ENCODE measurements around the gene TNRC18. TPM values are rescaled to one million over a fixed set of nuclear protein-coding genes. Genes with fewer than 3 reads are reported as not detected.

Gene TNRC18
- polyA plus RNA-seq, 1 of the 3 experiments (the other 2 are of a cell fraction): 34.4 TPM

GRCh38 chr7:5315761-5316160 is 107.9 kb downstream of the TNRC18 start:
- H3K9ac ChIP-seq: no peak overlapping the region
- no peak overlapping the region for H3K4me2 ChIP-seq
- POLR2A ChIA-PET: interaction anchor here (0.5 kb wide), 1 partner anchor 149 kb away, joined by 3 read pairs; no protein-coding TSS in a partner anchor
- H3K36me3 ChIP-seq (replicated peaks in 1 of 2; ENCODE audit: control insufficient read depth in 1 of 2, insufficient read depth in 2 of 2, low read length in 1 of 2): peaks cover 42 to 74% of the 10 kb centered on the region in 2 experiments
- no peak for DNase-seq
- H2AFZ ChIP-seq (ENCODE audit: low read depth): no peak overlapping the region
- no peaks in the 10 kb centered on the region for H3K27me3 ChIP-seq (ENCODE audit: insufficient read depth)
- H4K20me1 ChIP-seq (ENCODE audit: insufficient read depth): no peaks in the 10 kb centered on the region; the same call in 1 of the 2 replicates
- no peak overlapping the region for H3K27ac ChIP-seq (ENCODE audit: low read depth in 2 of 2, low read length in 1 of 2)
- no peak overlapping the region for H3K4me3 ChIP-seq (ENCODE audit: low read depth in 2 of 2, low read length in 1 of 2)
- TF ChIP-seq JUND (IDR thresholded peaks at IDR 0.05) (no peak), TCF12 (IDR thresholded peaks at IDR 0.05) (no peak), RAD21 (IDR thresholded peaks at IDR 0.05; ENCODE audit: low read length) (no peak), FOXM1 (IDR thresholded peaks at IDR 0.05; ENCODE audit: low read depth) (no peak), MXI1 (IDR thresholded peaks at IDR 0.05; ENCODE audit: low read depth, low read length) (no peak), EP300 (IDR thresholded peaks at IDR 0.05; ENCODE audit: borderline replicate concordance in 1 of 2, low read depth in 1 of 2, low read length in 1 of 2) (no peak), RFX5 (IDR thresholded peaks at IDR 0.05; ENCODE audit: low read length) (no peak), NFIC (IDR thresholded peaks at IDR 0.05; ENCODE audit: borderline replicate concordance) (no peak), NRF1 (IDR thresholded peaks at IDR 0.05; ENCODE audit: low read depth, low read length) (no peak), GATA2 (CRISPR knock-in tag; IDR thresholded peaks at IDR 0.05) (no peak), RCOR1 (IDR thresholded peaks at IDR 0.05; ENCODE audit: low read length) (no peak), MEF2A (IDR thresholded peaks at IDR 0.05; ENCODE audit: borderline replicate concordance, low read depth) (no peak), TAF1 (IDR thresholded peaks at IDR 0.05; ENCODE audit: borderline replicate concordance, low read depth, low read length) (no peak), CTCF (IDR thresholded peaks at IDR 0.05) (no peak), USF1 (IDR thresholded peaks at IDR 0.05; ENCODE audit: borderline replicate concordance, low read depth) (no peak), ELF1 (IDR thresholded peaks at IDR 0.05) (no peak)
- TF ChIP-seq, protein P1, sequence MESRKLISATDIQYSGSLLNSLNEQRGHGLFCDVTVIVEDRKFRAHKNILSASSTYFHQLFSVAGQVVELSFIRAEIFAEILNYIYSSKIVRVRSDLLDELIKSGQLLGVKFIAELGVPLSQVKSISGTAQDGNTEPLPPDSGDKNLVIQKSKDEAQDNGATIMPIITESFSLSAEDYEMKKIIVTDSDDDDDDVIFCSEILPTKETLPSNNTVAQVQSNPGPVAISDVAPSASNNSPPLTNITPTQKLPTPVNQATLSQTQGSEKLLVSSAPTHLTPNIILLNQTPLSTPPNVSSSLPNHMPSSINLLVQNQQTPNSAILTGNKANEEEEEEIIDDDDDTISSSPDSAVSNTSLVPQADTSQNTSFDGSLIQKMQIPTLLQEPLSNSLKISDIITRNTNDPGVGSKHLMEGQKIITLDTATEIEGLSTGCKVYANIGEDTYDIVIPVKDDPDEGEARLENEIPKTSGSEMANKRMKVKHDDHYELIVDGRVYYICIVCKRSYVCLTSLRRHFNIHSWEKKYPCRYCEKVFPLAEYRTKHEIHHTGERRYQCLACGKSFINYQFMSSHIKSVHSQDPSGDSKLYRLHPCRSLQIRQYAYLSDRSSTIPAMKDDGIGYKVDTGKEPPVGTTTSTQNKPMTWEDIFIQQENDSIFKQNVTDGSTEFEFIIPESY (IDR thresholded peaks at IDR 0.05; ENCODE audit: borderline replicate concordance, low read depth): no peak
- TF ChIP-seq, protein P2, sequence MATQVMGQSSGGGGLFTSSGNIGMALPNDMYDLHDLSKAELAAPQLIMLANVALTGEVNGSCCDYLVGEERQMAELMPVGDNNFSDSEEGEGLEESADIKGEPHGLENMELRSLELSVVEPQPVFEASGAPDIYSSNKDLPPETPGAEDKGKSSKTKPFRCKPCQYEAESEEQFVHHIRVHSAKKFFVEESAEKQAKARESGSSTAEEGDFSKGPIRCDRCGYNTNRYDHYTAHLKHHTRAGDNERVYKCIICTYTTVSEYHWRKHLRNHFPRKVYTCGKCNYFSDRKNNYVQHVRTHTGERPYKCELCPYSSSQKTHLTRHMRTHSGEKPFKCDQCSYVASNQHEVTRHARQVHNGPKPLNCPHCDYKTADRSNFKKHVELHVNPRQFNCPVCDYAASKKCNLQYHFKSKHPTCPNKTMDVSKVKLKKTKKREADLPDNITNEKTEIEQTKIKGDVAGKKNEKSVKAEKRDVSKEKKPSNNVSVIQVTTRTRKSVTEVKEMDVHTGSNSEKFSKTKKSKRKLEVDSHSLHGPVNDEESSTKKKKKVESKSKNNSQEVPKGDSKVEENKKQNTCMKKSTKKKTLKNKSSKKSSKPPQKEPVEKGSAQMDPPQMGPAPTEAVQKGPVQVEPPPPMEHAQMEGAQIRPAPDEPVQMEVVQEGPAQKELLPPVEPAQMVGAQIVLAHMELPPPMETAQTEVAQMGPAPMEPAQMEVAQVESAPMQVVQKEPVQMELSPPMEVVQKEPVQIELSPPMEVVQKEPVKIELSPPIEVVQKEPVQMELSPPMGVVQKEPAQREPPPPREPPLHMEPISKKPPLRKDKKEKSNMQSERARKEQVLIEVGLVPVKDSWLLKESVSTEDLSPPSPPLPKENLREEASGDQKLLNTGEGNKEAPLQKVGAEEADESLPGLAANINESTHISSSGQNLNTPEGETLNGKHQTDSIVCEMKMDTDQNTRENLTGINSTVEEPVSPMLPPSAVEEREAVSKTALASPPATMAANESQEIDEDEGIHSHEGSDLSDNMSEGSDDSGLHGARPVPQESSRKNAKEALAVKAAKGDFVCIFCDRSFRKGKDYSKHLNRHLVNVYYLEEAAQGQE (IDR thresholded peaks at IDR 0.05; ENCODE audit: low read depth, low read length): no peak
- TF ChIP-seq, protein P3, sequence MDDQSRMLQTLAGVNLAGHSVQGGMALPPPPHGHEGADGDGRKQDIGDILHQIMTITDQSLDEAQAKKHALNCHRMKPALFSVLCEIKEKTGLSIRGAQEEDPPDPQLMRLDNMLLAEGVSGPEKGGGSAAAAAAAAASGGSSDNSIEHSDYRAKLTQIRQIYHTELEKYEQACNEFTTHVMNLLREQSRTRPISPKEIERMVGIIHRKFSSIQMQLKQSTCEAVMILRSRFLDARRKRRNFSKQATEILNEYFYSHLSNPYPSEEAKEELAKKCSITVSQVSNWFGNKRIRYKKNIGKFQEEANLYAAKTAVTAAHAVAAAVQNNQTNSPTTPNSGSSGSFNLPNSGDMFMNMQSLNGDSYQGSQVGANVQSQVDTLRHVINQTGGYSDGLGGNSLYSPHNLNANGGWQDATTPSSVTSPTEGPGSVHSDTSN (IDR thresholded peaks at IDR 0.05): no peak
- TF ChIP-seq, protein P4, sequence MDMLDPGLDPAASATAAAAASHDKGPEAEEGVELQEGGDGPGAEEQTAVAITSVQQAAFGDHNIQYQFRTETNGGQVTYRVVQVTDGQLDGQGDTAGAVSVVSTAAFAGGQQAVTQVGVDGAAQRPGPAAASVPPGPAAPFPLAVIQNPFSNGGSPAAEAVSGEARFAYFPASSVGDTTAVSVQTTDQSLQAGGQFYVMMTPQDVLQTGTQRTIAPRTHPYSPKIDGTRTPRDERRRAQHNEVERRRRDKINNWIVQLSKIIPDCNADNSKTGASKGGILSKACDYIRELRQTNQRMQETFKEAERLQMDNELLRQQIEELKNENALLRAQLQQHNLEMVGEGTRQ (IDR thresholded peaks at IDR 0.05; ENCODE audit: borderline replicate concordance, low read depth, low read length): no peak
- H3K9me3 ChIP-seq: peaks cover 8% of the 10 kb centered on the region
- no peaks in the 10 kb centered on the region for H3K9me2 ChIP-seq
- CTCF ChIA-PET: interaction anchor here (1.1 to 1.2 kb wide), 2 partner anchors 50 to 179 kb away, joined by 3 to 4 read pairs; no protein-coding TSS in a partner anchor
- 100% methylated on average over 14 of the region's 14 CpGs for WGBS (ENCODE audit: low lambda C conversion rate)
- no peaks in the 10 kb centered on the region for H3K4me1 ChIP-seq (ENCODE audit: control insufficient read depth in 1 of 2, insufficient read depth in 2 of 2, low read depth in 1 of 2, low read length in 1 of 2)
- no peaks in the 10 kb centered on the region for H3K79me2 ChIP-seq (ENCODE audit: insufficient read depth)
- peaks cover 15% of the 10 kb centered on the region for H3F3A ChIP-seq (replicated peaks; ENCODE audit: insufficient read depth)

All from SK-N-SH (cell line).